Astrocyte of the hippocampus (primary cell): Measurements from ENCODE around the gene RAD51B.

Experiments used
- DNase-seq: peaks from one replicate; pipeline ENCODE4 v3.0.0; 2011; ENCODE audit warnings: low read depth, low spot score

The RAD51B gene

DNA sequence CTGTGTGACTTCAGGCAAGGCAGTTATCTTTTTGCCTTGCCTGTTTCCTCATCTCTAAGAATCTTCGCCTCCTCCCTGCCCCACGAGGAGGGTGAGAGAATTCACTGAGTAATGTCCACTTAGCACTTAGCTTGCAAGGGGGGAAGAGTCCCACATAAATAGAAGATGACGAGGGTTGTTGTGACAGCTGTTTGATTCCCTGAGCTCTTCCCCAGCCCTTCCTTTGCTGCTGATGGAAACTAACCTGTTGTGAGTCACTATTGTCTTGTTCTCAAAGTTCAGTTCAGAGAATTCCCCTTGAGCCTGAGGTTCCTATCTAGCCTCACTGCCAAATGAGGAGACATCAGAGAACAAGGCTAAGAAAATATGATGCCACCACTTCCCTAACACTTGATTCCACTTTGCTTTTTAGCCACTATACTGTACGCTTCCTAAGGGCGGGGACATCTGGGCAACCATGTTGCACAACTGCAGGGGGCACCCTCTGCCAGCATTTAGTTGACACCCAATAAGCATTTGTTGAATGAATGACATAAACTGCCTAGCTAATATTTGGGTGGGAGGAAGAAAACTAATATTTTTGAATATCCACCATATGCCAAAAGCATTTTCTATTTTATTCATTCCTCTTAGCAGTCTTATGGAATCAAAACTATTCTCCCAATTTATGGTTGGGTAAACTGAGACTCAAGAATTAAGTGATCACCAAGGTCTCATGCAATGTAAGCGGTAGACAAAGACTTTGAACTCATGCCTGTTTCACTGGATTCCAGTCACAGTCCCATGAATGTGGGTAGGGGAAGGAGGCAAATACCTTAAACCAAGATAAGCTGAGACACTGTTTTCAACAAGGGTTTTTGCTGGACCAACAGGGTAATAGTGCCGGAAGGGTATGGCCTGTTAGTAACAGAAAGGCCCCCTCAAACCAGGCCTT, 895.7 kb downstream of the RAD51B start:
- DNase-seq: peak; percentile 20

DNA sequence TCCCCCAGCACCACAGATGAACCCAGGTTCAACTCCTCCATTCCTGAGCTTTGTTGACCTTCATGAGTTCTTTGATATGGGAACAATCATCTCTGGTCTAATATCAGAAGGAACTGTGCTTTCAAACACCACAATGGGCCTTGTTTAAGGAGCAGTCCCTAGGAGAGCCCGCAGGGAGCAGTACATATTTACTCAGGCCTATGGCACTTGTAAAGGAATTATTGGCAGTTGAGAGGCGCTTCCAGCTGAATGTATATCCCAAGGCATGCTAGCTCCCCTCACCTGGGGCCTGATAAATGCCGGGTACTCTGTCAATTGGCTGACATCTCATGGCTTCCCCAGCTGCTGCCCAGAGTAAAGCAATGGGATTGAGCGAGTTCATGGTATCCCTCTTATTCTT, 897.1 kb downstream of the RAD51B start:
- DNase-seq: no peak

DNA sequence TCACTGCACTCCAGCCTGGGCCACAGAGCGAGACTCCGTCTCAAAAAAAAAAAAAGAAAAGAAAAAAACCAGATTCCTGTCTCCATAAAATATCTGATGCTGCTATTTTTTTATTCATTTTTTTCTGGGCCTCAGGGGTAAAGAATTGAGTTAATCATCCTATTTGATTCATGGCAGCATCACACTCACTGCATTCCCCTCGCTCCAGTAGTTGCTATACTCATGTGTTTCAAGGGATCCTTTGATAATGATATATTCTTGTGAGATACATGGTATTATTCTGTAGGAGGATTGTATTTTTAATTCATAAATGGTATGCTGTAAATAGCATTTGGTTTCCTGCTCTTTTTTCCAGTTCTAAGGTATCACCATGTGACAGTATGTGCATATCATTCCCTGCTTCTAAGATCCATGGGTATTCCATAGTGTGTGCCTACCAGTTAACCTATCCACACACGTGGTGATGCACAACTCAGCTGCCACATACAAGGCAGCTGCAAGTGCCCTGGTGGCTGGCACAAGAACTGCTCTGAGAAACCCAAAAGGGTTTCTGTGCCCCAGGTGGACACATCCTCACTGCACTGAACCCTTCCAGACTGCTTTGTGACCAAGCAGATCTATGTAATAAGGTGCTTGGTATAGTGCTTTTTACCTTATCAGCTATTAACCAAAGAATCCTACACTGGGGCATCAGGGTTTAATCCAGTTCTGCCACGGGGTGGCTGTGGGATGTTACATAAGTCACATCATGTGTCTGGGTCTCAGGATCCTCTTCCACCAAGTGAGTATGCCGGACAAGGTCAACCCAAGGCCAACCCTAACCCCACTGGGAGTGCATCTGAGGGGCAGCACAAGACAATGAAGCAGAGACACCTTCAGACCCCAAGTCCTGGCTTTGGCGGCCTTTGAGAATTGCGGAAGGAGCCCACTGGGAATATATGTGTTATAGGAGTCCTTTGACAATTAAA, 898.7 kb downstream of the RAD51B start:
- DNase-seq: no peak

DNA sequence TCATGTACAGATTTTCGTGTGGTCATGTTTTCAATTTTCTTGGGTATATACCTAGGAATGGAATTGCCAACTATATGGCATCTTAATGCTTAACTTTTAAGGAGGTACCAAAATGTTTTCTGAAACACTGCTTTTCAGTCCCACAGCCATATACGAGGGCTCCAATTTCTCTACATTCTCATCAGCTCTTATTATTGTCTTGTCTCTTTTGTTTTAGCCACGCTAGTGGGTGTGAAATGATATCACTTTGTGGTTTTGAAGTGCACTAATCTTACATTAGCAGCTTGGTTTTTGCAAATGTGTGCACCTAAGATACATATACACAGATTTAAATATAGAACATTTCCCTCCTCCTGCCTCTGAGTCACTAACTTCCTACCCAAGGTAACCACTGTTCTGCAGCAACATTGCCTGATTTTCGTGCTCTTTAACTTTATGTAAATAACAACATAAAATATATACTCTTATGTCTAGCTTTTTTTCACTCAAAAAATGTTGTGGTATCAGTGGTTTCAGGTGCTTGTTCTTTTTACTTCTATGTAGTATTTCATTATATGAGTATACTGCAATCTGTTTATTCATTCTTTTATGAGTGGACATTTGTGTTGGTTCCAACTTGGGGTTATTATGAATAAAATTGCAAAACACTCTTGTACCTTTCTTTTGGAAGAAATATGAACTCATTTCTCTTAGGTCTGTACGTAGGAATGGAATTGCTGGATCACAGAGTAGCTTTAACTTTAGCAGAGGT, 900.2 kb downstream of the RAD51B start:
- no peak for DNase-seq

DNA sequence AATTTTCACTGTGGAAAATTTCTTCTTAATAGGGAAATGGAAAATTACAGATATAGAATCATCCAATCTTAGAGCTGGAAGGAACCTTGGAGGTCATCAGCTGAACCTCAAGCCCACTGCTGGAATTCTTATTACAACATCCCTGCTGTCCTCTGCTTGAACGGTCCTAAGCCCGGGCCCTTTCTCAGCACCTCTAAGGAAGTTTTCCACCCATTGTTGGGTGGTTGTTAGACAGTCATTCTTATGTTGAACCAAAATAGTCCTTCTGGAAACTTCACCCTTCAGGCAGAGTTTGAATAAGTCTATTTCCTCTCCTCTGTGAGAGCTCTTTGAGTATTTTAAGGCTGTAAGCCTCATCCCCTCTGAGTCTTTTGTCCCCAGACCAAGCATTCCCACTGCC, 902.6 kb downstream of the RAD51B start:
- DNase-seq: no peak

DNA sequence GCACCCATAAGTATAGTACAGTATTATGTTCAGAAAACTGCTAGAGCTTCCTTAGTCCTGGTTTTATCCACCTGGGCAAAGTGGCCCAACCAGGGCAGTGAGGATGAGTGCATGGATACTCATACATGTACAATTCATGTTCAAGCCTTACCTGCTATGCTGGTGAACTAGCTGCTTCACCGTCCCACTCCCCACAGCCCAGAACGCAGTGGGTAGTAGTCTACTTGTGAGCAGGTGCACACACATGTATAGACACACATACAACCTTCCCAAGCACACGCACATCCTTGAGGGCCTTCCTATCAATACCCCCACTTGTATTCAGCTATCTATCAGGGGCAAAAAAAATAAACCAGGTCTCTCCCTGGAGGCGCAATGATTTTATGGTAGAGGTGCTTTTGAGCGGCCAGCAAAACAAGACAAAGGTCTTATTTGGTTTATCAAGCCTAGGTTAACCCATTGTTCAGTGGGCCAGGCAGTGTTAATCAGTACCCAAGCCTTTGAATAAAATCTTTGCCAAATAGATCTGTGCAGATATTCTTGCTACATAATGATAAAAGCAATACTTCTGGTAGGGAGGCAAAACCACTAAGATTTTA, 903.5 kb downstream of the RAD51B start:
- no peak for DNase-seq

DNA sequence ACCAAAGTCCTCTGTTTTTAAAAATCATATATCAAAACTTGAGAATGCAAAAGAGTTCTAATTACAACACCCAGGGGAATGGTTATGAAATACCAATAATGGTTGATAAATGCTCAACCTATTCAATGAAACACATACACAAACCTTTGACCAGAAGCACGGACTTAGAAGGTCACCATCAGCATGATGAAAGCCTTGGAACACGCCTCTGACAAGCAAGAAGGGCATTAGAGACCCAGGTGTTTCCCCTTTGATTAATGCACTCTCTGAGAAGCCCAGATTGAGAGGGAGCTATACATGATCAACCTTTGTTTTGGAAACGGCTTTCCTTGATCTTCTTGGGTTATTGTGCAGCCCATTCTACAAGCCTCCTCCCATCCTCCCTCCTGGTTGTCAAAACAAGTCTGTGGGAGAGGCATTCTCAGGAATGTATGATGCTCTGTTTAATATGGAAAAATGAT, 904.3 kb downstream of the RAD51B start:
- DNase-seq: no peak

DNA sequence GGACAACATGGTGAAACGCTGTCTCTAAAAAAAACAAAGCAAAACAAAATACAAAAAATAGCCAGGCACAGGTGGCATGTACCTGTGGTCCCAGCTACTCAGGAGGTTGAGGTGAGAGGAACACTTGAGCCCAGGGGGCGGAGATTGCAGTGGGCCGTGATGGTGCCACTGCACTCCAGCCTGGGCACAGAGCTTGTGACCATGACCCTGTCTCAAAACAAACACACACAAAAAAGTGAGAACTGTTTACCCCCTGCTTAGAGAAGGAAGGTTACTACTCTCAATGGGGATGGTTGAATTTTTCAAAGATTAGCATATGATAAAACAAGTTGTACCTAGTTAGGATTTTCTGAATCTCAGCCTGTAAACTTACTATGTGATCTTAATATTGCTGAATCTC, 905.3 kb downstream of the RAD51B start:
- DNase-seq: no peak

DNA sequence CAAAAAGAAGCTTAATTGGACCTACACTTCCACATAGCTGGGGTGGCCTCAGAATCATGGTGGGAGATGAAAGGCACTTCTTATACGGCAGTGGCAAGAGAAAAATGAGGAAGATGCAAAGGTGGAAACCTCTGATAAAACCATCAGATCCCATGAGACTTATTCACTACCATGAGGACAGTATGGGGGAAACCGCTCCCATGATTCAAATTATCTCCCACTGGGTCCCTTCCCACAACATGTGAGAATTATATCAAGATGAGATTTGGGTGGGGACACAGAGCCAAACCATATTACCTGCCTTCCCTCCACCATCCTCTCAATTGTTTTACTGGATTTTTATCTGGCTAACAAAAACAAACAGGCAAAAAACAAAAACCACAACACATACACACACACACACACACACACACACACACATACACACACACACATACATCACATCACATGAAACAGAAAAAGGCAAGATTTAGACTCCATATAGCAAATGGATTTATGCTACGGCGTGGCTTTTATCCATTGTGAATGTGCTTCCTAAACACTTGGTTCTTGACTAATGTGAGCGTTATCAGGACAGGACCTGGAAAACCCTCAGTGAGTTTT, 906.6 kb downstream of the RAD51B start:
- DNase-seq: no peak

DNA sequence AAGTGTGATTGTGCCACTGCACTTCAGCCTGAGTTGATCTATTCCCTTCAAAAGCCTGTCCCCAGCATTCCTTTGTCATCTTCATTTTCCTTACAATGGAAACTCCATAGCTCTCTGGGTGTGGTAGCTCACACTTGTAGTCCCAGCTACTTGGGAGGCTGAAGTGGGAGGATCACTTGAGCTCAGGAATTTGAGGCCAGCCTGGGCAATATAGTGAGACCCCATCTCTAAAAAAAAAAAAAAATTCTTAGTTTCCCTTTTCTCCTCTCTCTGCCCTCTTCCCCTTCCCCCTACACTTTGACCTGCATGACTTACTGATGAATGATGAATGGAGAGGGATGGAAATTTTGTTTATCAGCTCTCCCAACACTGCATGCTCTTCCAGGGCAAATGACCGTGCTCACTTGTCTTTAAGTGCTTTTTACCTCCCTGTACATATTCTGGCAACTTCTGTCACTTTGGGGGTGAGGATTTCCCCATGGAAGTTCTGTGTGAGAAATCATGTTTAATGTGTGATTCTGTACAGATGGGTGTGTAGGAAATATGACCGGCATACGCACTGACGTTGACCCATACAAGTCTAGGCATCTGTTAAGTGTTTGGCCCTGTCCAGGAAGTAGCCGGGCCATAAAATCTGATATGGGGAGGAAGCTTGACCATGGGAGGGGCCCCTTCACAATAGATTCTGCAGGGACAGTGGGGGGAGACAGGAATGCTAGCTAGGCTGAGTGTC, 907.9 kb downstream of the RAD51B start:
- DNase-seq: no peak

DNA sequence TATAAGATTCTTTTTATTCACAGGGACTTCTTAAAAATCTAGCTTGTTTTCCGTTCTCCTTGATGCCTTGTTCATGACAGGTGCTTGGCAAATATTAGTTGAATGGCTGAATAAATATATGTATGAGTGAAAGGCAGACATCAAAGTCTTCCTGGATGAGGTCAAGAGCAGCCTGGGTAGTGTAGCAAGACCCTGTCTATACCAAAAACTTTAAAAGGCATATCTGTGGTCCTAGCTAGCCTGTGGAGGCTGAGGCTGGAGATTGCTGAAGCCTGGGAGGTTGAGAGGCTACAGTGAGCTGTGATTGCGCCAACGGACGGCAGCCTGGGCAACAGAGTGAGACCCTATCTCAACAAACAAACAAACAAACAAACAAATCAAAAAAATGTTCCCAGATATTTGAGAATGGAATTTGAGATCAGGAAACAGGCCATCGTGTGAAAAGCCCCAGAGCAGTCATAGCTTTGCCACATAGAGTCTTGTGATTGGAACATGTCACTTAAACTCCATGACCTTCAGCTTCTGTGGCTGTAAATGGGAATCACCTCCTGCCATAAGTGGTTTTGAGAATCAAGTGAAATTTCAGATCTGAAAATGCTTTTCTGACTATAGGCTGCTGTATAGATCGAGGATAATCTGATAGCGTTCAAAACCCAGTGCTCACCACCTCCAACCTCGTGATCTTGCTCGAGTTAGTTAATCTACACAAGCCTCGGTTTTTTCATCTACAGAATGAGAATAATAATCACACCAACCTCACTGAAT, 908.9 kb downstream of the RAD51B start:
- no peak for DNase-seq

DNA sequence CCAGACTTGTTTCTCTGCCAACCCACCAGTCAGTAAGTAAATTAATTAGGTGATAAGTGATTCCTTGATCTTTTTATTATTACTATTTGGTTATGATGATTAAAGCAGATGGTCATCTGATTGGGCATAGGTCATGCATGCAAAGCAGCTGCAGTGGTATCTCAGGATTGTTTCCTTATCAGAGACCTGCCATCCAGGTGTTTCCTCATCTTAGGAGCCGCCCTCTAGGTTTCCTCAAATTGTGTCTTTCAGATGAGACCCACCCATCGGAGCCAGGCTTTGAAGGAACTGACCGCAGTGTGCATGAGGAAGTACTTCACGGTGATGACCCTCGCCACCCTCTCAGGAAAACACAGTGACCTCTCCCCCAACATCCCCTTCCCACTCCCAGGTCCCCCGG, 910.0 kb downstream of the RAD51B start:
- no peak for DNase-seq

DNA sequence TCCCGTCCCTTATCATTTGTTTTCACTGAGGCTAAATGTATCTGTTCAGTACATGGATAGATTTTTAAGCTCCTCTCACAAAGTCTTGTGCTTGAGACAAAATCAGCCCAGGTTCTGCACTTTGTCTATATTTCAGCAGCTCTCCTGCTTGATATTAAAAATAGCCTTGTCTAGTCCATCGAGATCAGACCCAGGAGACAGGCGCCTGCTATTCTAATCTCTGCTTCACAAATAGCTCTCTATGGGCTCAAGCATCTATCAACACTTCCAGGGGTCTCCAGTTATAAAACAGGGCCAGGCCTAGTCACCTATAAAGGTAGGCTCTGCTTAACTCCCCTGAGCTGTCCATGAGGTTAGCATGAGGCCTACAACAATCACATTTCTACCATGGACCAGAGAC, 910.8 kb downstream of the RAD51B start:
- DNase-seq: no peak

DNA sequence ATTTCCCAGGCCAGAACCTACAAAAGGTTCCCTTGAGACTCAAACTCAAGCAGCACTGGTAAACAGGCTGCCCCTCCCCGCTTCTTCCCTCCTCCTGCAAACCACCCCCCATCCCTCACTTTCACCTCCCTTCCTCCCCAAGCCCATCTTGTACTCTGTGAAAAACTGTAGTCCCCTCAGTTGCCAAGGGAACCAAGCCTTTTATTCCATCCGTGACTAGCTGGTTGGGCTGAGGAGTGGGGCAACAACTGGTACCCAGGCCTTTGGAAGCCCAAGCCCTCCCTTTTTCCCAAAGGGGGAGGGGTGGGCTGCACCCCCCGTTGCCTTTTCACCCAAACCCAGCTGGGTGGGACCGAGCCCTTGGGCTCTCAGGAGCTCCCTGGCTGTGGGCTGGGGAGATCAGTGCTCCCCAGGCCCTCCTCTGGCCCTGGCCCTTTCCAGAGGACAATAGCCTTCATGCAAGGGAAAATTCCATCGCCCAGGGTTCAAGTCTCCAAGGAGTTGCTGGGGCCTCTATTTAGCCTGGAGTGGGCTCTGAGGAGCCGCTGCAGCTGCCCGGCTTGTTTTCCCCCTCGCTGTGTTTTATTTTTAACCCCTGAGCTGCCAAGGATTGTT, 911.3 kb downstream of the RAD51B start:
- DNase-seq: no peak

DNA sequence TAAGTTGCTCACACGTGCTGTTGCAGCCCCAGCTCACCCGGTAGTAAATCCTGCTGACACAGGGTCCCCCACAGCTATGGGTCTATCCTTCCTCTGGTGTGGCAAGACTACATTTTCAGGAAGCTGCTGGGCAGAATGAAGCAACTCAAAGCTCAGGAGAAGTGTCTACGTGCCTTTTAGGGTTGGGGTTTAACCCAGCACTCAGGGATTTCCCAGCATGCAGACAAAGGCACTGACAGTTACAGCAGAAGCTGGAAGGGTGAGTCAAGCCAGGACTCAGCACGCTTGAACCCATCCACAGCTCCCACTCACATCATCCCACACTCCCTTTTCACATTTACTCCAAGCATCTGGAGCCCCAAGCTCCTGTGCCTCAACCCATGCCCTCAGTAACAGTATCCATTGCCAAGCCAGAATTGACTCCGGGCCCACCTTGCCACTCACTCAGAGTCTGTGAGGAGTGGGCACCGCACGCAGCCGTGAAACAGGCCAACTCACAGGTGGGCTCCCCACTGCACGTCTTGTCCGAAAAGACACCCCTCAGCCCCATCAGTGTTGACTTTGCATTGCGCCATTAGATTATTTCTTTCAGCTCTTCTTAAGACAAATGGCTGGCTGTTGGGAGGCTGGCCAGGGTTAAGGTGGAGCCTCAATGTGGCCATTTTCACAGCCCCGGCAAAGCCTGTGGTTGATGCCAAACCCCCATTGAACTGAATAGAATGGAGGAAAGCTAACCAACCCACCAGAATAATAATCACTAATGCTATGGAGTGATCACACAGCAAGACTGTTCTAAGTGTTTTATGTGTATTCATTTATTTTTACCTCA, 913.7 kb downstream of the RAD51B start:
- DNase-seq: no peak

DNA sequence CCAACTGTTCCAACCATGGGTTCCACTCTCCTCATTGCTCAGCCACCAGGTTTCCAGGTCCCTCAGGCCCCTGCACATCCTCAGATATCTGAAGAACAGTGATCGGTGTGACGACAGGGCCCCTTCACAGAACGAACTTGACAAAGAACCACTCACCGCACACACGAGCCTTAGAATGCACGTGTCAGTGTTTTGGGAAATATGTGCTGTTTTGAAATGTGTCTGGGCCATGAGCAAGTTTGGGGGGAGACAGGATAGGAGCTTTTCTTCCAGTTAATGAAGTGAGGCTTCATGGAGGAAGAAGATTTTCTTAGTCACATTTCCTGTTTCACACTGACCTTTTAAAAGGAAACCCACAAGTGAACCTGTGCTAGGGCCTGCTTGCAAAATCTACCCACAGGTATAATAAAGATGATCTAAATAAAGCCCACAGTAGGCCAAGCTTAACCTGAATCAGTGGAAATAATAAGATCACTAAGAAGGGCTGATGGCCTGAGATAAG, 914.7 kb downstream of the RAD51B start:
- no peak for DNase-seq

DNA sequence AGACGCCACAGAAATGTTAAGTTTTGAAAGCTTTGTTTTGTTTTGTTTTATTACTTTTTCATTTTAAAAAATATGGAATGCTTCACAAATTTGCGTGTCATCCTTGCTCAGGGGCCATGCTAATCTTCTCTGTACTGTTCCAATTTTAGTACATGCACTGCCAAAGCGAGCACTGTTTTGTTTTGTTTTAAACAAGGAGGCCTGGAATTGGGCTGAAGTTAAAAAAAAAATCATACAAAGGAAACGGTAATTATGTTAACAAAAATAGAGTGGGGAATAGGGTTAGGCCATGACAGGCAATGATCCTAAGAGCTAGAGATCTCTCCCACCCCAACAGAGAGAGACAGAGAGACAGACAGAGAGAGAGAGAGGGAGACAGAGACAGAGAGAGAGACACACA, 916.3 kb downstream of the RAD51B start:
- DNase-seq: no peak

DNA sequence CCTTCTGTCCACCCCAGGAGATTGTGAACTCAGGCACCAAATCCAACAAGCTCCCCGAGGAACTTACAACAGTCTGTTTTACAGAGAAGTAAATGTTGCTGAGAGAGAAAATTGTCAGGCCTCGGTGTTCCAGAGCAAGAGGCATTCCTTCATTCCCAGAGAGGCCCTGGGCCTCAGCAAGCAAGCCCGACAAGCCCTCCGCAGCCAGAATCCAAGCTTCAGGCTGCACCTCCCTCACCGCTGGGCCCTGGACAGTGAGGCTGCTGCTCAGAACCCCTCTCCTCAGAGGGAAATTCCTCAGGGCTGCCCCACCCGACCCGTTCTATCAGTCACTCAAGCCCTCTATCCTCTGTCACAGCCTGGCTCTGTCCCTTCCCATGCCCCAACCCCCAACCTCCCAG, 916.9 kb downstream of the RAD51B start:
- no peak for DNase-seq
